Mammary epithelial cell (primary cell): ENCODE results near the gene CYP4B1.

Experiments
- CTCF ChIP-seq, 2 donors: IDR thresholded peaks in 1 of 2; conservative IDR thresholded peaks in 1 of 2; 2 replicates each; pipeline ENCODE4 v1.5.1; 2011 to 2012; ENCODE audit warnings: inconsistent platforms in 2 of 2, low read length in 2 of 2, mild to moderate bottlenecking in 2 of 2, control low read depth in 1 of 2, low read depth in 1 of 2; ENCODE audit not compliant: insufficient read depth in 1 of 2; ENCODE audit errors: extremely low read depth in 1 of 2
- EZH2 ChIP-seq: IDR thresholded peaks from 2 replicates; pipeline ENCODE4 v1.6.1; 2012; ENCODE audit warnings: low read length, inconsistent platforms, borderline replicate concordance

GRCh38 chr1:46830665-46831322 lies 31.9 kb downstream of the CYP4B1 start:
- TF ChIP-seq EZH2 (no peak), CTCF (conservative IDR thresholded peaks at IDR 0.05 in 1 of 2, IDR thresholded peaks at IDR 0.05 in 1 of 2; ENCODE audit: extremely low read depth in 1 of 2, insufficient read depth in 1 of 2, low read depth in 1 of 2, low read length in 2 of 2) (no peak)
